Heart left ventricle (tissue), 16 donors: ENCODE data around the gene PTPRD. TPM values are rescaled to one million over a fixed set of nuclear protein-coding genes. Genes with fewer than 3 reads are reported as not detected.

Source experiments
- ATAC-seq, 4 donors: fragments of 200-7000 bp; cut with Tn5 transposase; one replicate each; pipeline ENCODE4 v1.9.1; 2020 to 2022; ENCODE audit warnings: moderate library complexity in 4 of 4, mild to moderate bottlenecking in 3 of 4, moderate number of reproducible peaks in 1 of 4
- DNase-seq, 5 donors: peaks; one replicate each; pipeline ENCODE4 v3.0.0-alpha.2; 2020
- H3K27ac ChIP-seq, 12 donors: fragments of 200-600 bp; sonication (generic) in 4 of 12; one replicate each; pipeline versions ENCODE4 v1.5.0 to v1.8.0; 2016 to 2022; ENCODE audit warnings: mild to moderate bottlenecking in 2 of 12
- H3K27me3 ChIP-seq, 9 donors: fragments of 200-600 bp; sonication (generic) in 2 of 9; one replicate each; pipeline versions ENCODE4 v1.5.1 to v1.8.0; 2016 to 2022; ENCODE audit warnings: mild to moderate bottlenecking in 3 of 9
- H3K36me3 ChIP-seq, 9 donors: fragments of 200-600 bp; sonication (generic) in 2 of 9; one replicate each; pipeline versions ENCODE4 v1.5.0 to v1.8.0; 2018 to 2022; ENCODE audit warnings: mild to moderate bottlenecking in 2 of 9
- H3K4me1 ChIP-seq, 12 donors: fragments of 200-600 bp; sonication (generic) in 4 of 12; one replicate each; pipeline versions ENCODE4 v1.5.0 to v1.8.0; 2016 to 2022; ENCODE audit warnings: mild to moderate bottlenecking in 3 of 12
- H3K4me3 ChIP-seq, 12 donors: fragments of 200-600 bp; sonication (generic) in 4 of 12; one replicate each; pipeline versions ENCODE4 v1.5.0 to v1.8.0; 2017 to 2022; ENCODE audit warnings: mild to moderate bottlenecking in 9 of 12, moderate library complexity in 4 of 12
- H3K9me3 ChIP-seq, 12 donors: fragments of 200-600 bp; sonication (generic) in 4 of 12; one replicate each; pipeline versions ENCODE4 v1.5.0 to v1.8.0; 2016 to 2022; ENCODE audit warnings: mild to moderate bottlenecking in 1 of 12
- CTCF ChIP-seq, 12 donors: fragments of 200-600 bp; sonication (generic) in 4 of 12; IDR thresholded peaks; one replicate each; pipeline versions ENCODE4 v1.5.0 to v1.8.0; 2018 to 2022; ENCODE audit warnings: antibody characterized with exemption in 12 of 12, mild to moderate bottlenecking in 5 of 12
- POLR2A ChIP-seq, 2 donors: fragments of 450-650 bp; IDR thresholded peaks; one replicate each; pipeline ENCODE4 v1.6.1; 2017; ENCODE audit warnings: antibody characterized with exemption in 2 of 2, mild to moderate bottlenecking in 2 of 2, moderate library complexity in 2 of 2
- WGBS, 4 donors: extraction: QIAGEN DNeasy Blood & Tissue Kit in 2 of 4; methylation state at CpG; one replicate each; pipeline versions ENCODE4 v1.1.5 to v1.1.7; 2013 to 2018; 5-methylcytosine and 5-hydroxymethylcytosine counted together
- intact Hi-C, 10 donors: fragments of 100-400 bp; cut with DNase I; formaldehyde crosslinking; loops; one replicate each; pipeline versions ENCODE4 v1.11.1 to v1.14.2; 2022
- polyA plus RNA-seq, 2 donors: library from polyadenylated mRNA; stranded (reverse); fragments of 200-250 nt; gene quantifications; one replicate each; pipeline ENCODE4 v1.2.3, GENCODE V29; 2013
- total RNA-seq, 9 donors: library from RNA; depleted of rRNA in 2 of 9; stranded (reverse); fragments of >200 nt in 2 of 9; fragmentation: NEBNext Ultra II Directional in 3 of 9; extraction: Animal tissue kit (Norgen Biotek cat#: 25700) in 3 of 9; gene quantifications; one replicate each; pipeline versions ENCODE4 v1.1.0 to v1.2.4, GENCODE V29; 2016 to 2023
- donor health status: ischemic (EF 13 %, LVEDD 7.1; RV severe dilation, severe dysfunction).
- donor health status: healthy with polysubstance abuse.
- donor health status: DM: no; HTN: yes; CAD: no.
- donor health status: DM: no; HTN: no; CAD: no.
- donor health status: ischemic (EF 25% LVEDD 6.9; RV normal size, moderate dysfunction).
- donor health status: ischemic (EF 25% LVEDD 5.7; RV mildly dilated, moderate dysfunction).
- donor health status: healthy.
- donor health status: DM: yes; HTN: yes; CAD: no.
- donor health status: ischemic (EF 35%, LVEDD 5.7; RV mildly dilated, moderate dysfunction).
- donor health status: nonischemic (EF 11% LVEDD 7.7; RV severe dilation, severe dysfunction).
- donor health status: DM: yes; HTN: yes; CAD: no.
- donor health status: PGD.
- donor health status: ischemic (EF 29% LVEDD 5.4; RV normal size, mild dysfunction).
- donor health status: nonischemic (EF 23%, LVEDD 6.1; RV moderate dilation, normal function).

PTPRD gene
- total and polyA plus RNA-seq, 11 donors, result 1.4 to 25.3 (median 15.1) TPM

DNA sequence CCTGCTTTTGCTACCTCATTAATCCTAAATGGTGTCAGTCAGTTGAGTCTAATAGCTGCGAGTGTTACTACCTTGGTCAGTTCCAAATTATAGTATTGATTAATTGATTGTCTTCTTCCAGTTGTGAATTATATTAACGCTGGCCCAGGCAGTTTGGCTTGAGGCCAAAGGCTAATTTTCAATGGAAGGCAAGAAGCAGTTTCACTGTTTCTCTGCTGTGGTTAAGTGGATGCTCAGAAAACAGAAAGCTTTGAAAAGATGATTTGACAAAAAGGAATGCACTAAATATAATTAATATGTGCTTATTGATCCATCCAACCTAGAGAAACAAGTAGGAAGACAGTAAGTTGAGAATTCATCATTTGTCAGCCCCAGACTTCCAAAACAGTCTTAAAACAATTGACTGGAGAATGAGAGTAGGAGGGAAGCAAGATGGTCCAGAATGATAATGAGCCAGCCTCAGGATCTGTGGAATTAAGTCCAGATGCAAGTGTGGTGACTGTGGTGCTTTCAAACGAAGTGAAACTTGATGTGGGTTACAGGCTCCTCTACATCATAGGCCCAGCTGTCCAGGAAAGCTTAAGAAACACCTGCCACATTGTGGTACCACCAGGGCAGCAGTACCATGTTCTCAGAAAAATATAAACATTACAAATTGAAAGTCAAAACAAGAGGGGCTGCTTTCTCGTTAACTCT lies 1442.2 kb downstream of the PTPRD start:
- H3K4me3 ChIP-seq, result no peak overlapping the region
- intact Hi-C loops, result no loop called here
- no peaks in the 10 kb centered on the region for H3K4me1 ChIP-seq
- ATAC-seq (no peak), DNase-seq (no peak)
- no peak overlapping the region for H3K27ac ChIP-seq
- no peak for TF ChIP-seq CTCF (IDR thresholded peaks at IDR 0.05)
- no peak for TF ChIP-seq POLR2A (IDR thresholded peaks at IDR 0.05)
- H3K27me3 ChIP-seq, result no peaks in the 10 kb centered on the region
- no peaks in the 10 kb centered on the region for H3K36me3 ChIP-seq
- peaks cover 0 to 3% (median 0%) of the 10 kb centered on the region in 12 donors for H3K9me3 ChIP-seq
- WGBS, 4 donors, result 54 to 61% (median 57%) methylated on average over 4 of the region's 4 CpGs

DNA sequence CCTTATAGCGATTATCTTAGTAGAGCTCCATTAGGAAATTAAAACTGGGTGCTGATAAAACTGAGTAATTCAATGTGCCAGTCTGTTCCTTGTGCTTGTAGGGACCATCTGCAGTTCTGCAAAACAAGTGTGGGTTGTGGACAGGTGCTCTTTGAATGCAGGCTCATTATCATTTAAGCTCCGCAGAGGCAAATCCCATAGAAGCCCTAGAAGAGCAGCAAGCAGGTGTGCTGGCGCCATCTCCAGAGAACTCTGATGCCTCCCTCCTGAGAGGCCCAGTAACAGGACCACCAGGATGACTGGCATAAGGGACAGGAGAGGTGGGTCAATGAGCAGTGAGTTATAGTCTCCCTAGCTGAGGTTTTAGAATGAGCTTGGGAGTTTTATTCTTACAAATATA lies 1470.8 kb downstream of the PTPRD start:
- intact Hi-C loops, result no loop called here
- Histone ChIP-seq H3K36me3 (no peaks in the 10 kb centered on the region), H3K4me3 (no peak overlapping the region), H3K4me1 (no peaks in the 10 kb centered on the region), H3K9me3 (no peaks in the 10 kb centered on the region), H3K27ac (no peak overlapping the region), H3K27me3 (no peaks in the 10 kb centered on the region)
- TF ChIP-seq POLR2A (IDR thresholded peaks at IDR 0.05) (no peak), CTCF (IDR thresholded peaks at IDR 0.05) (no peak)
- WGBS, 4 donors, result 55 to 85% (median 66%) methylated on average over 3 of the region's 3 CpGs
- ATAC-seq (no peak), DNase-seq (no peak)

GRCh38 chr9:9133526-9133925 lies 1479.3 kb downstream of the PTPRD start:
- TF ChIP-seq CTCF (IDR thresholded peaks at IDR 0.05) (no peak), POLR2A (IDR thresholded peaks at IDR 0.05) (no peak)
- intact Hi-C loops, result no loop called here
- Histone ChIP-seq H3K27ac (no peak overlapping the region), H3K27me3 (no peaks in the 10 kb centered on the region), H3K9me3 (no peaks in the 10 kb centered on the region), H3K4me1 (no peaks in the 10 kb centered on the region), H3K4me3 (no peak overlapping the region), H3K36me3 (no peaks in the 10 kb centered on the region)
- 73 to 84% (median 80%) methylated on average over 3 of the region's 3 CpGs for WGBS, 4 donors
- ATAC-seq (no peak), DNase-seq (no peak)

- no peak overlapping the region for H3K27ac ChIP-seq
- no peak for TF ChIP-seq CTCF (IDR thresholded peaks at IDR 0.05)
- TF ChIP-seq POLR2A (IDR thresholded peaks at IDR 0.05), result no peak
- ATAC-seq (no peak), DNase-seq (no peak)
- H3K36me3 ChIP-seq, result no peaks in the 10 kb centered on the region
- H3K9me3 ChIP-seq, result no peaks in the 10 kb centered on the region
- 42 to 60% (median 47%) methylated on average over 2 of the region's 2 CpGs for WGBS, 4 donors
- intact Hi-C loops, result no loop called here
- H3K4me1 ChIP-seq, result no peaks in the 10 kb centered on the region
- no peak overlapping the region for H3K4me3 ChIP-seq
- no peaks in the 10 kb centered on the region for H3K27me3 ChIP-seq
These were observed 1488.2 kb downstream of the PTPRD start for GRCh38 chr9:9124616-9125015.
